H1 (cell line): ENCODE measurements around the gene RPS6KA2. TPM values are rescaled to one million over a fixed set of nuclear protein-coding genes. Genes with fewer than 3 reads are reported as not detected.

ENCODE experiments used
- CEBPB ChIP-seq: IDR thresholded peaks from 2 replicates; pipeline ENCODE4 v1.6.1; 2012; ENCODE audit warnings: low read depth, low read length
- CREB1 ChIP-seq: IDR thresholded peaks from 2 replicates; pipeline ENCODE4 v1.6.1; 2012; ENCODE audit warnings: inconsistent platforms
- CTBP2 ChIP-seq: IDR thresholded peaks from 2 replicates; pipeline ENCODE4 v1.7.0; 2011; ENCODE audit warnings: borderline replicate concordance, mild to moderate bottlenecking, moderate library complexity, mixed read lengths, low read length; ENCODE audit not compliant: insufficient read depth, insufficient read length
- polyA plus RNA-seq, 7 experiments: library from polyadenylated mRNA; depleted of rRNA in 3 of 7; stranded (reverse) in 5 of 7; unstranded in 2 of 7; fragments of >200 nt in 5 of 7; fragments of 200-250 nt in 2 of 7; gene quantifications; 1 replicate in 5 of 7; 2 replicates in 1 of 7; 4 replicates in 1 of 7; pipeline versions ENCODE4 v1.2.1 to v1.2.3, GENCODE V29; 2011 to 2013; ENCODE audit warnings: missing spikeins in 2 of 7, mixed read lengths in 2 of 7
- total RNA-seq: library from RNA; stranded (reverse); fragmentation: NEBNext Ultra II Directional; extraction: Animal tissue kit (Norgen Biotek cat#: 25700); gene quantifications from 2 replicates; pipeline ENCODE4 v1.2.1, GENCODE V29; 2021
- TF ChIP-seq, protein P1 (sequence below): IDR thresholded peaks from 2 replicates; pipeline ENCODE4 v1.6.1; 2011; ENCODE audit warnings: low read depth, mild to moderate bottlenecking, low read length; ENCODE audit not compliant: insufficient read depth

The RPS6KA2 gene
- total and polyA plus RNA-seq, 2 of the 8 experiments (the other 6 are each of a cell fraction or from before 2014, with no cell fraction given) = 8.8 to 25.7 TPM

GRCh38 chr6:166636191-166636933 lies 9.3 kb upstream of the RPS6KA2 start (continued):
- TF ChIP-seq CTBP2 (no peak), CEBPB (no peak), CREB1 (no peak)
- TF ChIP-seq, protein P1, sequence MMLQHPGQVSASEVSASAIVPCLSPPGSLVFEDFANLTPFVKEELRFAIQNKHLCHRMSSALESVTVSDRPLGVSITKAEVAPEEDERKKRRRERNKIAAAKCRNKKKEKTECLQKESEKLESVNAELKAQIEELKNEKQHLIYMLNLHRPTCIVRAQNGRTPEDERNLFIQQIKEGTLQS = no peak
